Small intestine (tissue), 7 donors: ENCODE results near the gene DUS1L. TPM values are rescaled to one million over a fixed set of nuclear protein-coding genes. Genes with fewer than 3 reads are reported as not detected.

Experiments used
- DNase-seq, 2 donors: peaks; one replicate each; pipeline versions ENCODE4 v3.0.0 to v3.0.0-alpha.2; 2013
- FAIRE-seq: peaks from 2 replicates; lab custom pipeline; 2012; peaks lifted over from hg19 to GRCh38; lab: Jason Lieb, UNC
- H3K27ac ChIP-seq, 3 donors: one replicate each; pipeline ENCODE4 v1.5.1; 2013; ENCODE audit warnings: low read length in 2 of 3, mild to moderate bottlenecking in 2 of 3, control low read depth in 1 of 3, inconsistent platforms in 1 of 3, low read depth in 1 of 3, moderate library complexity in 1 of 3
- H3K27me3 ChIP-seq, 3 donors: one replicate each; pipeline ENCODE4 v1.6.1; 2013; ENCODE audit warnings: low read length in 3 of 3, inconsistent platforms in 1 of 3; ENCODE audit not compliant: control insufficient read depth in 3 of 3, insufficient read depth in 3 of 3
- H3K36me3 ChIP-seq, 3 donors: one replicate each; pipeline ENCODE4 v1.6.1; 2013; ENCODE audit warnings: low read length in 3 of 3, inconsistent platforms in 1 of 3, low read depth in 1 of 3, mild to moderate bottlenecking in 1 of 3, moderate library complexity in 1 of 3; ENCODE audit not compliant: control insufficient read depth in 3 of 3, insufficient read depth in 2 of 3
- H3K4me1 ChIP-seq, 3 donors: one replicate each; pipeline ENCODE4 v1.6.1; 2013; ENCODE audit warnings: low read length in 2 of 3, inconsistent platforms in 1 of 3, low read depth in 1 of 3, mild to moderate bottlenecking in 1 of 3, moderate library complexity in 1 of 3; ENCODE audit not compliant: control insufficient read depth in 3 of 3, insufficient read depth in 2 of 3
- H3K4me3 ChIP-seq, 3 donors: one replicate each; pipeline ENCODE4 v1.5.1; 2013; ENCODE audit warnings: low read length in 3 of 3, control low read depth in 1 of 3, inconsistent platforms in 1 of 3, low read depth in 1 of 3, mild to moderate bottlenecking in 1 of 3, moderate library complexity in 1 of 3
- H3K9me3 ChIP-seq, 2 donors: one replicate each; pipeline ENCODE4 v1.6.1; 2013; ENCODE audit warnings: low read depth in 1 of 2, low read length in 1 of 2; ENCODE audit not compliant: control insufficient read depth in 2 of 2, insufficient read depth in 1 of 2
- WGBS, 3 donors: extraction: QIAGEN DNeasy Blood & Tissue Kit; methylation state at CpG; one replicate each; pipeline ENCODE4 v1.1.7; 2013; 5-methylcytosine and 5-hydroxymethylcytosine counted together
- polyA plus RNA-seq, 4 donors: library from polyadenylated mRNA; stranded (reverse) in 3 of 4; unstranded in 1 of 4; fragments of 200-250 nt in 3 of 4; fragments of 120-200 nt in 1 of 4; gene quantifications; one replicate each; pipeline versions ENCODE4 v1.2.1 to v1.2.3, GENCODE V29; 2013
- donor health status: healthy with polysubstance abuse.
- donor health status: control.
- donor health status: control.
- donor health status: Bipolar disorder and iron deficiency.
- donor health status: healthy.

DUS1L gene
- polyA plus RNA-seq, 4 donors, result 86.6 to 170 (median 127) TPM

- peaks cover 0 to 69% (median 0%) of the 10 kb centered on the region in 3 donors for H3K36me3 ChIP-seq
- peaks cover 0 to 21% (median 0%) of the 10 kb centered on the region in 3 donors for H3K4me1 ChIP-seq
- no peak overlapping the region for H3K27ac ChIP-seq
- no peak overlapping the region for H3K4me3 ChIP-seq
- FAIRE-seq (no peak), DNase-seq (no peak)
- H3K9me3 ChIP-seq, result no peaks in the 10 kb centered on the region
- WGBS, 3 donors, result 88 to 89% (median 88%) methylated on average over 24 of the region's 24 CpGs
- no peaks in the 10 kb centered on the region for H3K27me3 ChIP-seq
Observed at GRCh38 chr17:82016875-82017459, 48.6 kb downstream of the DUS1L start.

GRCh38 chr17:82016061-82016874 is 49.3 kb downstream of the DUS1L start:
- 86 to 94% (median 92%) methylated on average over 21 to 28 of the region's 28 CpGs for WGBS, 3 donors
- no peak for FAIRE-seq

GRCh38 chr17:82015311-82015971 is 50.2 kb downstream of the DUS1L start:
- DNase-seq, result no peak
- Histone ChIP-seq H3K9me3 (no peaks in the 10 kb centered on the region), H3K4me3 (no peak overlapping the region), H3K27me3 (no peaks in the 10 kb centered on the region), H3K36me3 (peaks cover 0 to 78% (median 0%) of the 10 kb centered on the region in 3 donors), H3K27ac (no peak overlapping the region), H3K4me1 (peaks cover 0 to 8% (median 0%) of the 10 kb centered on the region in 3 donors)
- no peak for FAIRE-seq
- WGBS, 3 donors, result 80 to 90% (median 88%) methylated on average over 22 to 24 of the region's 24 CpGs

More at GRCh38 chr17:82016061-82016874, 49.3 kb downstream of the DUS1L start:
- Histone ChIP-seq H3K9me3 (no peaks in the 10 kb centered on the region), H3K27ac (no peak overlapping the region), H3K27me3 (no peaks in the 10 kb centered on the region), H3K4me3 (no peak overlapping the region), H3K36me3 (peaks cover 0 to 76% (median 0%) of the 10 kb centered on the region in 3 donors), H3K4me1 (peaks cover 0 to 14% (median 0%) of the 10 kb centered on the region in 3 donors)
- no peak for DNase-seq

GRCh38 chr17:82014971-82015310 is 50.7 kb downstream of the DUS1L start:
- FAIRE-seq (no peak), DNase-seq (no peak)
- Histone ChIP-seq H3K9me3 (no peaks in the 10 kb centered on the region), H3K36me3 (peaks cover 0 to 76% (median 0%) of the 10 kb centered on the region in 3 donors), H3K4me3 (no peak overlapping the region), H3K27me3 (no peaks in the 10 kb centered on the region), H3K4me1 (peaks cover 0 to 4% (median 0%) of the 10 kb centered on the region in 3 donors), H3K27ac (no peak overlapping the region)
- WGBS, 3 donors, result 81 to 86% (median 82%) methylated on average over 13 of the region's 13 CpGs

GRCh38 chr17:82014432-82014831 is 51.2 kb downstream of the DUS1L start:
- Histone ChIP-seq H3K27me3 (no peaks in the 10 kb centered on the region), H3K9me3 (no peaks in the 10 kb centered on the region), H3K27ac (no peak overlapping the region), H3K4me3 (no peak overlapping the region), H3K36me3 (peaks cover 0 to 79% (median 0%) of the 10 kb centered on the region in 3 donors), H3K4me1 (peaks cover 0 to under 1% (median 0%) of the 10 kb centered on the region in 3 donors)
- WGBS, 3 donors, result 39 to 68% (median 49%) methylated on average over 21 to 23 of the region's 23 CpGs
- FAIRE-seq (no peak), DNase-seq (peak in 1 of 2 donors; percentile 18)

GRCh38 chr17:82013772-82014321 is 51.8 kb downstream of the DUS1L start:
- WGBS, 3 donors, result 76 to 90% (median 85%) methylated on average over 16 of the region's 16 CpGs
- Histone ChIP-seq H3K9me3 (no peaks in the 10 kb centered on the region), H3K4me1 (no peaks in the 10 kb centered on the region), H3K36me3 (peaks cover 0 to 78% (median 0%) of the 10 kb centered on the region in 3 donors), H3K4me3 (no peak overlapping the region), H3K27ac (peak overlapping the region in 1 of 3 donors; percentile 33), H3K27me3 (no peaks in the 10 kb centered on the region)
- DNase-seq (no peak), FAIRE-seq (no peak)

- Histone ChIP-seq H3K36me3 (peaks cover 0 to 73% (median 0%) of the 10 kb centered on the region in 3 donors), H3K27ac (peak overlapping the region in 1 of 3 donors; percentile 33), H3K4me3 (no peak overlapping the region), H3K9me3 (no peaks in the 10 kb centered on the region), H3K27me3 (no peaks in the 10 kb centered on the region), H3K4me1 (no peaks in the 10 kb centered on the region)
- FAIRE-seq (no peak), DNase-seq (no peak)
- 75 to 87% (median 75%) methylated on average over 20 to 22 of the region's 22 CpGs for WGBS, 3 donors
Observed at GRCh38 chr17:82013341-82013740, 52.3 kb downstream of the DUS1L start.
